ENCODE data around the gene GNAQ. TPM values are rescaled to one million over a fixed set of nuclear protein-coding genes. Genes with fewer than 3 reads are reported as not detected.
A peak's percentile ranks its signal among the peaks of the same experiment; 100 is the strongest.

Gene GNAQ
- polyA plus RNA-seq, 1 of the 3 experiments (the other 2 are of a cell fraction) = 20.9 TPM

DNA sequence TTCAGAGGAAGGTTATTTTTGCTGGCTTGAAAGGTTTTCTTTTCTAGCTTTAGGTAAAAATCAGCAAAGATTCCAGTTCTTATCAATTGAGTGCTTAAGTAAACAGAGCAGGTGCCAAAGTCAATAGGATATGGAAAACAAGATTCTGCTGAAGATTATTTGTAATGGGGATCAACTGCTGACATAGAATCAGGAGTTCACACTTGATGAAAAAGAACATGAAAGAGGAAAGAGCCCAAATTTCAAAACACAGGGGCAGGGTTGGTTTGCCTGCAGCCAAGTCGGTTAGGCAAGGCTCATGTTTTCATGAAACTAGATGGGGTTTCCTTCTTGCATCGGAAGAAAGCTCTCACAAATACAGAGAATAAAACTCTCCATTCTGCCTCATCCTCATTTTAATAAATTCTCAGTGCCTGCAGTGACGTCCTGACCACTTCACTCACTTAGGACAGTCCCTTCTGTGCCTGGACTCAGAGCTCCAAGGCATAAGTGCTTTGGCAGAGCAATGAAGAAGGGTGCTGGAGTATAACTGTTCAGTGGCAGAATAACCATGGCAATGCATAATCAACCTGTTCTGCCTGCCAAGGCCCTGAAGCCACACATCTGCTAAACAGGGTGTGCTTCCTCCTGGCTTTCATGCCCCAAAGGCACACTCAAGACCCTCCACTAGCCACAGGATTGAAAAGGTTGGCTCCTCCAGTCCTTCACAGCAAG, 179.6 kb downstream of the GNAQ start:
- POLR2A ChIA-PET = no interaction called here
- CTCF ChIA-PET = interaction anchor here (0.8 to 1.5 kb wide), 4 partner anchors 10 to 418 kb away, joined by 3 to 8 read pairs (median 3); no protein-coding TSS in a partner anchor
- H3K9ac ChIP-seq = no peak overlapping the region

DNA sequence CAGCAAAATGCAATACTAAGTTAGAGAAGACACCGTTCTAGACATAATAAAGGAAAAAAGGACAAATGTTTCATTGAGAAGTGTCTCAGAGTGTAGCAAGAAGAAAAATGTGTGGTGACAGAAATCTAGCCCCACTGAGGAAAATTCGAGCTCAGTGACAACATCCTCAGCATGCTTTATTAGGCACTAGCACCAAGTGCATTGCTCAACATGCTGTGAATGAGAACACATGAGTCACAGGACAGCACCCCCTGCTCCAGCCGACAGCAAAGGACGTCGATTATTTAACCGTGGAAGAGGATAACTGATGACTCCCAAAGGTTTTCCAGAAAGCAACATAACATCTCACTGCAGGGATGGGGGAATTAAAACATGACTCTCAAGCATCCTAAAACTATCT, 182.7 kb downstream of the GNAQ start:
- no peak for DNase-seq
- POLR2A ChIA-PET = interaction anchor here (0.5 kb wide), 1 partner anchor 21 kb away, joined by 4 read pairs; no protein-coding TSS in a partner anchor
- TF ChIP-seq, protein P1, sequence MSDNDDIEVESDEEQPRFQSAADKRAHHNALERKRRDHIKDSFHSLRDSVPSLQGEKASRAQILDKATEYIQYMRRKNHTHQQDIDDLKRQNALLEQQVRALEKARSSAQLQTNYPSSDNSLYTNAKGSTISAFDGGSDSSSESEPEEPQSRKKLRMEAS (IDR thresholded peaks at IDR 0.05; ENCODE audit: low read depth) = peak; percentile 63; the same call in 1 of the 2 replicates
- TF ChIP-seq TEAD4 (IDR thresholded peaks at IDR 0.05; ENCODE audit: borderline replicate concordance, insufficient read depth) = no peak
- TF ChIP-seq RXRA (IDR thresholded peaks at IDR 0.05; ENCODE audit: borderline replicate concordance, low read depth) = no peak
- TF ChIP-seq CHD2 (IDR thresholded peaks at IDR 0.05; ENCODE audit: low read length, partially characterized antibody) = no peak
- no peak for TF ChIP-seq GABPA (IDR thresholded peaks at IDR 0.05; ENCODE audit: low read depth)
- TF ChIP-seq, protein P2, sequence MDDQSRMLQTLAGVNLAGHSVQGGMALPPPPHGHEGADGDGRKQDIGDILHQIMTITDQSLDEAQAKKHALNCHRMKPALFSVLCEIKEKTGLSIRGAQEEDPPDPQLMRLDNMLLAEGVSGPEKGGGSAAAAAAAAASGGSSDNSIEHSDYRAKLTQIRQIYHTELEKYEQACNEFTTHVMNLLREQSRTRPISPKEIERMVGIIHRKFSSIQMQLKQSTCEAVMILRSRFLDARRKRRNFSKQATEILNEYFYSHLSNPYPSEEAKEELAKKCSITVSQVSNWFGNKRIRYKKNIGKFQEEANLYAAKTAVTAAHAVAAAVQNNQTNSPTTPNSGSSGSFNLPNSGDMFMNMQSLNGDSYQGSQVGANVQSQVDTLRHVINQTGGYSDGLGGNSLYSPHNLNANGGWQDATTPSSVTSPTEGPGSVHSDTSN (IDR thresholded peaks at IDR 0.05) = peak; percentile 23; the same call in 1 of the 2 replicates
- TF ChIP-seq TAF1 (IDR thresholded peaks at IDR 0.05; ENCODE audit: borderline replicate concordance, low read depth, low read length) = no peak
- peak; percentile 60; the same call in 1 of the 2 replicates for TF ChIP-seq FOSL2 (IDR thresholded peaks at IDR 0.05; ENCODE audit: borderline replicate concordance, low read depth)
- TF ChIP-seq MXI1 (IDR thresholded peaks at IDR 0.05; ENCODE audit: low read depth, low read length) = no peak
- no peak for TF ChIP-seq SMC3 (IDR thresholded peaks at IDR 0.05; ENCODE audit: low read depth, low read length)
- no peak for TF ChIP-seq FOXM1 (IDR thresholded peaks at IDR 0.05; ENCODE audit: low read depth)
- 0 out of 2 replicates have a peak, but pooled peaks have one; percentile 21 for TF ChIP-seq JUND (IDR thresholded peaks at IDR 0.05)
- TF ChIP-seq NRF1 (IDR thresholded peaks at IDR 0.05; ENCODE audit: low read depth, low read length) = no peak
- no peak for TF ChIP-seq SIN3A (IDR thresholded peaks at IDR 0.05; ENCODE audit: borderline replicate concordance, low read depth, low read length)
- no peak for TF ChIP-seq RAD21 (IDR thresholded peaks at IDR 0.05; ENCODE audit: low read length)
- TF ChIP-seq, protein P3, sequence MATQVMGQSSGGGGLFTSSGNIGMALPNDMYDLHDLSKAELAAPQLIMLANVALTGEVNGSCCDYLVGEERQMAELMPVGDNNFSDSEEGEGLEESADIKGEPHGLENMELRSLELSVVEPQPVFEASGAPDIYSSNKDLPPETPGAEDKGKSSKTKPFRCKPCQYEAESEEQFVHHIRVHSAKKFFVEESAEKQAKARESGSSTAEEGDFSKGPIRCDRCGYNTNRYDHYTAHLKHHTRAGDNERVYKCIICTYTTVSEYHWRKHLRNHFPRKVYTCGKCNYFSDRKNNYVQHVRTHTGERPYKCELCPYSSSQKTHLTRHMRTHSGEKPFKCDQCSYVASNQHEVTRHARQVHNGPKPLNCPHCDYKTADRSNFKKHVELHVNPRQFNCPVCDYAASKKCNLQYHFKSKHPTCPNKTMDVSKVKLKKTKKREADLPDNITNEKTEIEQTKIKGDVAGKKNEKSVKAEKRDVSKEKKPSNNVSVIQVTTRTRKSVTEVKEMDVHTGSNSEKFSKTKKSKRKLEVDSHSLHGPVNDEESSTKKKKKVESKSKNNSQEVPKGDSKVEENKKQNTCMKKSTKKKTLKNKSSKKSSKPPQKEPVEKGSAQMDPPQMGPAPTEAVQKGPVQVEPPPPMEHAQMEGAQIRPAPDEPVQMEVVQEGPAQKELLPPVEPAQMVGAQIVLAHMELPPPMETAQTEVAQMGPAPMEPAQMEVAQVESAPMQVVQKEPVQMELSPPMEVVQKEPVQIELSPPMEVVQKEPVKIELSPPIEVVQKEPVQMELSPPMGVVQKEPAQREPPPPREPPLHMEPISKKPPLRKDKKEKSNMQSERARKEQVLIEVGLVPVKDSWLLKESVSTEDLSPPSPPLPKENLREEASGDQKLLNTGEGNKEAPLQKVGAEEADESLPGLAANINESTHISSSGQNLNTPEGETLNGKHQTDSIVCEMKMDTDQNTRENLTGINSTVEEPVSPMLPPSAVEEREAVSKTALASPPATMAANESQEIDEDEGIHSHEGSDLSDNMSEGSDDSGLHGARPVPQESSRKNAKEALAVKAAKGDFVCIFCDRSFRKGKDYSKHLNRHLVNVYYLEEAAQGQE (IDR thresholded peaks at IDR 0.05; ENCODE audit: low read depth, low read length) = peak; percentile 43; the same call in 1 of the 2 replicates
- TF ChIP-seq, protein P4, sequence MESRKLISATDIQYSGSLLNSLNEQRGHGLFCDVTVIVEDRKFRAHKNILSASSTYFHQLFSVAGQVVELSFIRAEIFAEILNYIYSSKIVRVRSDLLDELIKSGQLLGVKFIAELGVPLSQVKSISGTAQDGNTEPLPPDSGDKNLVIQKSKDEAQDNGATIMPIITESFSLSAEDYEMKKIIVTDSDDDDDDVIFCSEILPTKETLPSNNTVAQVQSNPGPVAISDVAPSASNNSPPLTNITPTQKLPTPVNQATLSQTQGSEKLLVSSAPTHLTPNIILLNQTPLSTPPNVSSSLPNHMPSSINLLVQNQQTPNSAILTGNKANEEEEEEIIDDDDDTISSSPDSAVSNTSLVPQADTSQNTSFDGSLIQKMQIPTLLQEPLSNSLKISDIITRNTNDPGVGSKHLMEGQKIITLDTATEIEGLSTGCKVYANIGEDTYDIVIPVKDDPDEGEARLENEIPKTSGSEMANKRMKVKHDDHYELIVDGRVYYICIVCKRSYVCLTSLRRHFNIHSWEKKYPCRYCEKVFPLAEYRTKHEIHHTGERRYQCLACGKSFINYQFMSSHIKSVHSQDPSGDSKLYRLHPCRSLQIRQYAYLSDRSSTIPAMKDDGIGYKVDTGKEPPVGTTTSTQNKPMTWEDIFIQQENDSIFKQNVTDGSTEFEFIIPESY (IDR thresholded peaks at IDR 0.05; ENCODE audit: borderline replicate concordance, low read depth) = no peak

More for the DNA sequence above, 179.6 kb downstream of the GNAQ start:
- Histone ChIP-seq H3K4me2 (no peak overlapping the region), H3K4me1 (ENCODE audit: control insufficient read depth in 1 of 2, insufficient read depth in 2 of 2, low read depth in 1 of 2, low read length in 1 of 2) (peaks cover 27 to 36% of the 10 kb centered on the region in 2 experiments; a peak in 3 of 4 replicates), H3K27ac (ENCODE audit: low read depth in 2 of 2, low read length in 1 of 2) (no peak overlapping the region), H3K79me2 (ENCODE audit: insufficient read depth) (peaks cover 55% of the 10 kb centered on the region), H3K36me3 (replicated peaks in 1 of 2; ENCODE audit: control insufficient read depth in 1 of 2, insufficient read depth in 2 of 2, low read length in 1 of 2) (no peaks in the 10 kb centered on the region), H3K9me3 (no peaks in the 10 kb centered on the region), H3K4me3 (ENCODE audit: low read depth in 2 of 2, low read length in 1 of 2) (no peak overlapping the region), H4K20me1 (ENCODE audit: insufficient read depth) (peaks cover 3% of the 10 kb centered on the region), H3K27me3 (ENCODE audit: insufficient read depth) (no peaks in the 10 kb centered on the region), H3F3A (replicated peaks; ENCODE audit: insufficient read depth) (peaks cover 17% of the 10 kb centered on the region), H2AFZ (ENCODE audit: low read depth) (no peak overlapping the region), H3K9me2 (no peaks in the 10 kb centered on the region)
- DNase-seq = peak; percentile 14
- TF ChIP-seq FOSL2 (IDR thresholded peaks at IDR 0.05; ENCODE audit: borderline replicate concordance, low read depth) (no peak), RAD21 (IDR thresholded peaks at IDR 0.05; ENCODE audit: low read length) (no peak), EP300 (IDR thresholded peaks at IDR 0.05; ENCODE audit: borderline replicate concordance in 1 of 2, low read depth in 1 of 2, low read length in 1 of 2) (peak in 1 of 2 experiments; percentile 23; a peak in 1 of 4 replicates)
- WGBS (ENCODE audit: low lambda C conversion rate) = 93% methylated on average over 3 of the region's 3 CpGs

More for the DNA sequence above, 182.7 kb downstream of the GNAQ start:
- CTCF ChIA-PET = no interaction called here
- no peak overlapping the region for H3K4me3 ChIP-seq (ENCODE audit: low read depth in 2 of 2, low read length in 1 of 2)
- H3K9ac ChIP-seq = no peak overlapping the region
- peaks cover 66% of the 10 kb centered on the region for H3K79me2 ChIP-seq (ENCODE audit: insufficient read depth)
- peaks cover 3% of the 10 kb centered on the region for H4K20me1 ChIP-seq (ENCODE audit: insufficient read depth)
- peaks cover 10% of the 10 kb centered on the region for H3F3A ChIP-seq (replicated peaks; ENCODE audit: insufficient read depth)
- H3K27me3 ChIP-seq (ENCODE audit: insufficient read depth) = no peaks in the 10 kb centered on the region
- H3K36me3 ChIP-seq (replicated peaks in 1 of 2; ENCODE audit: control insufficient read depth in 1 of 2, insufficient read depth in 2 of 2, low read length in 1 of 2) = no peaks in the 10 kb centered on the region
- H3K9me3 ChIP-seq = no peaks in the 10 kb centered on the region
- WGBS (ENCODE audit: low lambda C conversion rate) = 36% methylated on average over 6 of the region's 6 CpGs
- no peak overlapping the region for H3K4me2 ChIP-seq
- H2AFZ ChIP-seq (ENCODE audit: low read depth) = no peak overlapping the region
- no peaks in the 10 kb centered on the region for H3K9me2 ChIP-seq
- H3K27ac ChIP-seq (ENCODE audit: low read depth in 2 of 2, low read length in 1 of 2) = peak overlapping the region in 1 of 2 experiments; percentile 12; a peak in 1 of 4 replicates
- peaks cover 38 to 50% of the 10 kb centered on the region in 2 experiments; a peak in 3 of 4 replicates for H3K4me1 ChIP-seq (ENCODE audit: control insufficient read depth in 1 of 2, insufficient read depth in 2 of 2, low read depth in 1 of 2, low read length in 1 of 2)

Data from SK-N-SH (cell line).